MM.1S (cell line): ENCODE measurements around the gene PLEKHA1.

Source experiments
- DNase-seq: peaks from one replicate; pipeline ENCODE4 v3.0.0-alpha.2; 2015
- H2AFZ ChIP-seq: fragments of 300-600 bp; sonication (generic); 2 replicates; pipeline ENCODE4 v1.6.0; 2016; ENCODE audit warnings: antibody characterized with exemption, low read length
- H3F3A ChIP-seq: fragments of 300-600 bp; sonication (generic); 2 replicates; pipeline ENCODE4 v1.6.1; 2016; ENCODE audit warnings: mild to moderate bottlenecking, antibody characterized with exemption, low read length, moderate library complexity, mixed read lengths; ENCODE audit not compliant: insufficient read depth
- H3K27ac ChIP-seq: fragments of 300-600 bp; sonication (generic); 2 replicates; pipeline ENCODE4 v1.5.1; 2016; ENCODE audit warnings: mild to moderate bottlenecking, low read length
- H3K27me3 ChIP-seq: fragments of 300-600 bp; sonication (generic); replicated peaks from 2 replicates; pipeline ENCODE4 v1.6.0; 2016; ENCODE audit warnings: low read length; ENCODE audit not compliant: insufficient read depth
- H3K36me3 ChIP-seq: fragments of 300-600 bp; sonication (generic); replicated peaks from 2 replicates; pipeline ENCODE4 v1.6.1; 2016; ENCODE audit warnings: mild to moderate bottlenecking, low read length, mixed read lengths; ENCODE audit not compliant: insufficient read depth
- H3K4me1 ChIP-seq: fragments of 300-600 bp; sonication (generic); 2 replicates; pipeline ENCODE4 v1.6.1; 2016; ENCODE audit warnings: low read length, mixed read lengths
- H3K4me2 ChIP-seq: fragments of 300-600 bp; sonication (generic); 2 replicates; pipeline ENCODE4 v1.6.0; 2016; ENCODE audit warnings: low read depth, low read length
- H3K4me3 ChIP-seq: fragments of 300-600 bp; sonication (generic); 2 replicates; pipeline ENCODE4 v1.5.1; 2016; ENCODE audit warnings: low read length, mixed read lengths
- H3K79me2 ChIP-seq: fragments of 300-600 bp; sonication (generic); 2 replicates; pipeline ENCODE4 v1.6.1; 2016; ENCODE audit warnings: mixed run types, low read length, mixed read lengths
- H3K9ac ChIP-seq: fragments of 300-600 bp; sonication (generic); 2 replicates; pipeline ENCODE4 v1.6.1; 2016; ENCODE audit warnings: low read length, mixed read lengths
- H3K9me2 ChIP-seq: fragments of 300-600 bp; sonication (generic); replicated peaks from 2 replicates; pipeline ENCODE4 v1.6.1; 2016; ENCODE audit warnings: mild to moderate bottlenecking, low read length, mixed read lengths; ENCODE audit not compliant: insufficient read depth
- H3K9me3 ChIP-seq: fragments of 300-600 bp; sonication (generic); replicated peaks from 2 replicates; pipeline ENCODE4 v1.6.1; 2016; ENCODE audit warnings: mild to moderate bottlenecking, low read length, mixed read lengths; ENCODE audit not compliant: insufficient read depth
- H4K20me1 ChIP-seq: fragments of 300-600 bp; sonication (generic); 2 replicates; pipeline ENCODE4 v1.6.1; 2016; ENCODE audit warnings: mild to moderate bottlenecking, low read length, moderate library complexity, mixed read lengths; ENCODE audit not compliant: insufficient read depth
- EZH2 ChIP-seq: fragments of 300-600 bp; sonication (generic); optimal IDR thresholded peaks from 2 replicates; pipeline ENCODE3; 2017; ENCODE audit warnings: low read depth, mild to moderate bottlenecking, antibody characterized with exemption, low read length, mixed read lengths
- EZH2phosphoT487 ChIP-seq: fragments of 300-600 bp; sonication (generic); IDR thresholded peaks from 2 replicates; pipeline ENCODE4 v1.6.1; 2018; ENCODE audit warnings: antibody characterized with exemption, low read length
- TF ChIP-seq, protein P1 (sequence below): fragments of 300-600 bp; sonication (generic); IDR thresholded peaks from 2 replicates; pipeline ENCODE4 v1.5.1; 2016; ENCODE audit warnings: antibody characterized with exemption, low read length, mixed read lengths

PLEKHA1 gene

DNA sequence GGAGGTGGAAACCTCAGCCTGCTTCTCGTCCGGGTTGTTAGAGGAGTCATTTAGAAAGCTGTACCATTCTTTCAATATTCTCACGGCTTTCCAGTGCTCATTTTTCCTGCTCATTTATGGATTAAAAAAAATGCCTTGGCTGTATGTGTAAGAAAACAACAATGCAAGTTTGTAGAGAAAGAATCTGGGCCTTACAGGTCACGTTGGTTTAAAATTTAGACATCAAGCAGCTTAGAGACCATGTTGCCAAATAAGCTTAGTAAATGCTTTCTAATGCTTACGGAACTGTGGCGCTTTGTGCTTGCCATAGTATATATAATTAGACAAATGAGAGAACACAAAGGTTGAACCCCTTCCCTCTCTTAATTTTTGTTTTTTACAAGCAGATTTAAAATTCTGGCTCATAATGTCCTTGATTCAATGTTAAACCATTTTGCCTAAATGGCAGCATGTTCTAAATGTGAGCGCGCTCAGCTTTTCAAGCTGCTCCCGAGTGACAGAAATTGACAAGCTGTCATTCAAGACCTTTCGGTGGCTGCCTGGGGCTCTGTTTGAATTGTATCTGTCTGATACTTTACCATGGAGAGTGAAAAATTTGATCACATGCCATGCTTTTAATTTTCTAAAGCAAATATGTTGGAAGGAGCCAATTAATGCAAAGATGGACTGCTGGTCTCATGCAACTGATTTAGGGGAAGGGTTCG, 81.0 kb downstream of the PLEKHA1 start:
- no peak overlapping the region for H3K4me3 ChIP-seq
- H4K20me1 ChIP-seq: no peaks in the 10 kb centered on the region
- no peaks in the 10 kb centered on the region for H3K9me3 ChIP-seq
- no peaks in the 10 kb centered on the region for H3F3A ChIP-seq
- no peaks in the 10 kb centered on the region for H3K36me3 ChIP-seq
- H3K4me2 ChIP-seq: no peak overlapping the region
- no peak overlapping the region for H3K9ac ChIP-seq
- no peaks in the 10 kb centered on the region for H3K9me2 ChIP-seq
- no peaks in the 10 kb centered on the region for H3K79me2 ChIP-seq
- no peak overlapping the region for H2AFZ ChIP-seq
- H3K4me1 ChIP-seq: no peaks in the 10 kb centered on the region
- H3K27me3 ChIP-seq: no peaks in the 10 kb centered on the region
- no peak overlapping the region for H3K27ac ChIP-seq
- DNase-seq: no peak
- no peak for TF ChIP-seq EZH2phosphoT487
- TF ChIP-seq EZH2: no peak
- TF ChIP-seq, protein P1, sequence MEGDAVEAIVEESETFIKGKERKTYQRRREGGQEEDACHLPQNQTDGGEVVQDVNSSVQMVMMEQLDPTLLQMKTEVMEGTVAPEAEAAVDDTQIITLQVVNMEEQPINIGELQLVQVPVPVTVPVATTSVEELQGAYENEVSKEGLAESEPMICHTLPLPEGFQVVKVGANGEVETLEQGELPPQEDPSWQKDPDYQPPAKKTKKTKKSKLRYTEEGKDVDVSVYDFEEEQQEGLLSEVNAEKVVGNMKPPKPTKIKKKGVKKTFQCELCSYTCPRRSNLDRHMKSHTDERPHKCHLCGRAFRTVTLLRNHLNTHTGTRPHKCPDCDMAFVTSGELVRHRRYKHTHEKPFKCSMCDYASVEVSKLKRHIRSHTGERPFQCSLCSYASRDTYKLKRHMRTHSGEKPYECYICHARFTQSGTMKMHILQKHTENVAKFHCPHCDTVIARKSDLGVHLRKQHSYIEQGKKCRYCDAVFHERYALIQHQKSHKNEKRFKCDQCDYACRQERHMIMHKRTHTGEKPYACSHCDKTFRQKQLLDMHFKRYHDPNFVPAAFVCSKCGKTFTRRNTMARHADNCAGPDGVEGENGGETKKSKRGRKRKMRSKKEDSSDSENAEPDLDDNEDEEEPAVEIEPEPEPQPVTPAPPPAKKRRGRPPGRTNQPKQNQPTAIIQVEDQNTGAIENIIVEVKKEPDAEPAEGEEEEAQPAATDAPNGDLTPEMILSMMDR: no peak

- H3K4me3 ChIP-seq: no peak overlapping the region
- no peaks in the 10 kb centered on the region for H3K9me2 ChIP-seq
- H3K27ac ChIP-seq: no peak overlapping the region
- H3K9ac ChIP-seq: no peak overlapping the region
- DNase-seq: no peak
- H4K20me1 ChIP-seq: no peaks in the 10 kb centered on the region
- no peaks in the 10 kb centered on the region for H3K79me2 ChIP-seq
- TF ChIP-seq EZH2 (no peak), EZH2phosphoT487 (no peak)
- TF ChIP-seq, protein P1: no peak
- H3K4me2 ChIP-seq: no peak overlapping the region
- H3K36me3 ChIP-seq: no peaks in the 10 kb centered on the region
- no peak overlapping the region for H2AFZ ChIP-seq
- no peaks in the 10 kb centered on the region for H3K4me1 ChIP-seq
- no peaks in the 10 kb centered on the region for H3K9me3 ChIP-seq
- no peaks in the 10 kb centered on the region for H3K27me3 ChIP-seq
- no peaks in the 10 kb centered on the region for H3F3A ChIP-seq
Observed at GRCh38 chr10:122457934-122458333, 83.4 kb downstream of the PLEKHA1 start.

- H4K20me1 ChIP-seq: no peaks in the 10 kb centered on the region
- H3K27ac ChIP-seq: no peak overlapping the region
- no peaks in the 10 kb centered on the region for H3K4me1 ChIP-seq
- no peaks in the 10 kb centered on the region for H3K9me2 ChIP-seq
- H3K9me3 ChIP-seq: no peaks in the 10 kb centered on the region
- DNase-seq: no peak
- no peaks in the 10 kb centered on the region for H3F3A ChIP-seq
- H3K36me3 ChIP-seq: no peaks in the 10 kb centered on the region
- no peak overlapping the region for H3K4me2 ChIP-seq
- H3K27me3 ChIP-seq: no peaks in the 10 kb centered on the region
- no peak overlapping the region for H3K4me3 ChIP-seq
- TF ChIP-seq EZH2phosphoT487 (no peak), EZH2 (no peak)
- TF ChIP-seq, protein P1: no peak
- no peak overlapping the region for H2AFZ ChIP-seq
- H3K9ac ChIP-seq: no peak overlapping the region
- no peaks in the 10 kb centered on the region for H3K79me2 ChIP-seq
Observed at GRCh38 chr10:122458693-122459092, 84.2 kb downstream of the PLEKHA1 start.
